Measurements from ENCODE around the gene PLXNB3.

DNA sequence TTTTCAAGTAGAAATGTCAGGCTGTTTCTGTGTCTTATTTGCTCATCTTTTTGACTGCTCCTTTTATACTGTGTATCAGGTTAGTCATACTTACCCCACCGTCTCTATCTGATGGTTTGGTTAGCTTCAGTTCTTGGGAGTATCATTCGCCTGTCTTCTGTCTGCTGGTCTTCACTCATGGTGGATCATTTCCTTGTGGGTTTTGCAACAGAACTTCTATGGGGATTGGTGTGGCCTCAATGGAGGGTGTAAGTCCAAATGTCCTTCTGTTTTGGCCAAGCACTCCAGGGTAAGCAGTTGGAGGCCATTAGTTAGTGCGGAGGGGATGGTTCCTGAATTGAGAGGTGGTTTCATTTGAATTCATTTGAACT is 32.2 kb upstream of the PLXNB3 start:
- no peak for TF ChIP-seq POLR2A (IDR thresholded peaks at IDR 0.05; ENCODE audit: extremely low read depth, insufficient read length)
- TF ChIP-seq, protein P1, sequence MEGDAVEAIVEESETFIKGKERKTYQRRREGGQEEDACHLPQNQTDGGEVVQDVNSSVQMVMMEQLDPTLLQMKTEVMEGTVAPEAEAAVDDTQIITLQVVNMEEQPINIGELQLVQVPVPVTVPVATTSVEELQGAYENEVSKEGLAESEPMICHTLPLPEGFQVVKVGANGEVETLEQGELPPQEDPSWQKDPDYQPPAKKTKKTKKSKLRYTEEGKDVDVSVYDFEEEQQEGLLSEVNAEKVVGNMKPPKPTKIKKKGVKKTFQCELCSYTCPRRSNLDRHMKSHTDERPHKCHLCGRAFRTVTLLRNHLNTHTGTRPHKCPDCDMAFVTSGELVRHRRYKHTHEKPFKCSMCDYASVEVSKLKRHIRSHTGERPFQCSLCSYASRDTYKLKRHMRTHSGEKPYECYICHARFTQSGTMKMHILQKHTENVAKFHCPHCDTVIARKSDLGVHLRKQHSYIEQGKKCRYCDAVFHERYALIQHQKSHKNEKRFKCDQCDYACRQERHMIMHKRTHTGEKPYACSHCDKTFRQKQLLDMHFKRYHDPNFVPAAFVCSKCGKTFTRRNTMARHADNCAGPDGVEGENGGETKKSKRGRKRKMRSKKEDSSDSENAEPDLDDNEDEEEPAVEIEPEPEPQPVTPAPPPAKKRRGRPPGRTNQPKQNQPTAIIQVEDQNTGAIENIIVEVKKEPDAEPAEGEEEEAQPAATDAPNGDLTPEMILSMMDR (IDR thresholded peaks at IDR 0.05; ENCODE audit: low read depth, low read length), result no peak
- no peak for TF ChIP-seq MYC (IDR thresholded peaks at IDR 0.05; ENCODE audit: low read depth, low read length)
- TF ChIP-seq, protein P2, sequence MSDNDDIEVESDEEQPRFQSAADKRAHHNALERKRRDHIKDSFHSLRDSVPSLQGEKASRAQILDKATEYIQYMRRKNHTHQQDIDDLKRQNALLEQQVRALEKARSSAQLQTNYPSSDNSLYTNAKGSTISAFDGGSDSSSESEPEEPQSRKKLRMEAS (IDR thresholded peaks at IDR 0.05; ENCODE audit: low read depth, low read length), result no peak
